Measurements from ENCODE around the gene MIEF2.
A peak's percentile ranks its signal among the peaks of the same experiment; 100 is the strongest.
"Not testable (repeated sequence)": the region's sequence is repeated elsewhere in the genome, so short reads cannot be mapped to it uniquely, and the experiment has no call there.

Gene MIEF2

GRCh38 chr17:18291718-18292540 is 31.5 kb downstream of the MIEF2 start:
- DNase-seq (ENCODE audit: low read depth): no peak

DNA sequence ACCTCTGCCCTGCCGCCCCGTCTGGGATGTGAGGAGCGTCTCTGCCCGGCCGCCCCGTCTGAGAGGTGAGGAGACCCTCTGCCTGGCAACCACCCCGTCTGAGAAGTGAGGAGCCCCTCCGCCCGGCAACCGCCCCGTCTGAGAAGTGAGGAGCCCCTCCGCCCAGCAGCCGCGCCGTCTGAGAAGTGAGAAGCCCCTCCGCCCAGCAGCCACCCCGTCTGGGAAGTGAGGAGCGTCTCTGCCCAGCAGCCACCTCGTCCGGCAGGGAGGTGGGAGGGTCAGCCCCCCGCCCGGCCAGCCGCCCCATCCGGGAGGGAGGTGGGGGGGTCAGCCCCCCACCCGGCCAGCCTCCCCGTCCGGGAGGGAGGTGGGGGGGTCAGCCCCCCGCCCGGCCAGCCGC is 37.6 kb downstream of the MIEF2 start:
- not testable (repeated sequence) for DNase-seq (ENCODE audit: low read depth)

GRCh38 chr17:18300725-18301480 is 40.4 kb downstream of the MIEF2 start:
- no peak for DNase-seq (ENCODE audit: low read depth)

DNA sequence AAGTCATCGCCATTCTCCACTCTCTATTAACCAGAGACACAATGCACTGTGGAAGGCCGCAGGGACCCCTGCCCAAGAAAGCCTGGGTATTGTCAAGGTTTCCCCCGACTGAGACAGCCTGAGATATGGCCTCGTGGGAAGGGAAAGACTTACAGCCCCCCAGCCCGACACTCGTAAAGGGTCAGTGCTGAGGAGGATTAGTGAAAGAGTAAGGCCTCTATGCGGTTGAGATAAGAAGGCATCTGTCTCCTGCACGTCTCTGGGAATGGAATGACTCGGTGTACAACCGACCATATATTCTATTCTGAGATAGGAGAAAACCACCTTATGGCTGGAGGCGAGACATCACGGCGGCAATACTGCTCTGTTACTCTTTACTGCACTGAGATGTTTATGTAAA is 42.7 kb downstream of the MIEF2 start:
- DNase-seq (ENCODE audit: low read depth): not testable (repeated sequence)

DNA sequence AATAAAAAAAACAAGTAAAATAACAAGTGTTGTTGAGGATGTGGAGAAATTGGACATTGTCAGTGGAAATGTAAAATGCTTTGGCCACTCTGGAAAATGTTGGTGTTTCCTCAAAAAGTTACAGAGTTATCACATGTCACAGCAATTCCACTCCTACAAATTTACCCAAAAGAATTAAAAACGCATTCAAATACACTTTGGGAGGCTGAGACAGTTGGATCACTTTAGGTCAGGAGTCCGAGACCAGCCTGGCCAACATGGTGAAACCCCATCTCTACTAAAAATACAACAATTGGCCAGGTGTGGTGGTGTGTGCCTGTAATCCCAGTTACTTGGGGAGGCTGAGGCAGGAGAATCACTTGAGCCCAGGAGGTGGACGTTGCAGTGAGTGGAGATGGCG is 48.7 kb downstream of the MIEF2 start:
- DNase-seq (ENCODE audit: low read depth): no peak

DNA sequence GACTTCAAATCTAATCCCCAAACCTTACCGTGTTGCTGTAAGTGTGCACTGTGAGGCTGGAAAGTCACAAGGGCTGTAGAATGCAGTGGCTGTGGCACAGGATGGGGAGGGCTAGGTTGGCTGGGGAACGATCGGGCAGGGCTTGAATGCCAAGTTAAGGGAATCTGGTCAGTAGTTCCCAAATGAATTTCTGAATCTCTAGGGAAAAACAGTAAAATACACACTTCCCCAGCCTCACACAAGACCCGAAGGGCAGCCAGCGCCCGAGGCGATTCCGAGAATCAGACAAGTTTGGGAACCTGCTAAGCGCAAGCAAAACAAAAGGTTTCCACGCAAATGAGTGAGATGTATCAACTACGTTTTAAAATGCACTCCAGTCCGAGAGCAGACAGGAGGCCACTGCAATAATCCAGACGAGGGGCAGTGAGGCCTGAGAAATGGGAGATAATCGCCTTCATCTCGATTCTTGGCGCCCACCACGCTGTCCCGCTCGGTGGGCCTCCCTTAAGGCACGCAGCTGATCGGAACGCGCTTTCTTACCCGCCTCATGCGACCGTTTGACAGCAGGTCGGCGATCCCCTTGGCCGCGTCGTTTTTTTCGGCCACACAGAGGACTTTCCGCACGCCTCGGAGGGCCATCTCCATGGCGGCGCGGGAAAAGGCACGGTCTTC is 53.7 kb downstream of the MIEF2 start:
- no peak for DNase-seq (ENCODE audit: low read depth)

GRCh38 chr17:18314731-18315561 is 54.5 kb downstream of the MIEF2 start, which contains the start of the genes SMCR8 and TOP3A:
SMCR8 (plus strand) TSS chr17:18315293; CDS start chr17:18315790, 497 bp downstream.
TOP3A (minus strand) TSS chr17:18314994; CDS start chr17:18314778, 216 bp downstream.
- DNase-seq (ENCODE audit: low read depth): peak; percentile 95

GRCh38 chr17:18315562-18315922 is 55.1 kb downstream of the MIEF2 start:
- DNase-seq (ENCODE audit: low read depth): no peak

DNA sequence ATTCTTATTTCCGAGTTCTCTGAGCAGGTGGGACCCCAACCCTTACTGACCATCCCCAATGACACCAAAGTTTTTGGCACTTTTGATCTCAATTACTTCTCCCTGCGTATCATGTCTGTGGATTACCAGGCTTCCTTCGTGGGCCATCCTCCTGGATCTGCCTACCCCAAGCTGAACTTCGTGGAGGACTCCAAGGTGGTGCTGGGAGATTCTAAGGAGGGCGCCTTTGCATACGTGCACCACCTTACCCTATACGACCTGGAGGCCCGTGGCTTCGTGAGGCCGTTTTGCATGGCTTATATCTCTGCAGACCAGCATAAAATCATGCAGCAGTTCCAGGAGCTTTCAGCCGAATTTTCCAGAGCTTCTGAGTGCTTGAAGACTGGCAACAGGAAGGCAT is 55.5 kb downstream of the MIEF2 start:
- no peak for DNase-seq (ENCODE audit: low read depth)
